ENCODE data around the gene SPX.

DNA sequence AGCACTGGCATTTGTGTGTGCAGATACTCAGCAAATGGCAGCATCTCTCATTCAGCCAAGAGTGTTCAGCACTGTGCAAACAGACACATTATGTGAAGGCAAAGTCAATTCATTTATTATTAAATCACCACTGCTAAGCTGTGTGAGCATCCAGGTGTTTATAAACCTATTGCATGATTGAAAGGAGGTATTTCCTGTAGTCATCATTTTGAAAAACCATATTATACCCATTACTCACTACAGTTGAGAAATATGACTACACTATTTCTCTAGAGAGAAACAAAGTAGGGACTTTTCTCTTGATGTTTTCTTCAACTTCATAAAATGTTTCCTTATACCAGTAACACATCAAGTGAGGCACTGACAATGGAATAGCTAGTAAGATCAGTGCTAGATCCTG is 13.7 kb downstream of the SPX start:
- TF ChIP-seq, protein P1, sequence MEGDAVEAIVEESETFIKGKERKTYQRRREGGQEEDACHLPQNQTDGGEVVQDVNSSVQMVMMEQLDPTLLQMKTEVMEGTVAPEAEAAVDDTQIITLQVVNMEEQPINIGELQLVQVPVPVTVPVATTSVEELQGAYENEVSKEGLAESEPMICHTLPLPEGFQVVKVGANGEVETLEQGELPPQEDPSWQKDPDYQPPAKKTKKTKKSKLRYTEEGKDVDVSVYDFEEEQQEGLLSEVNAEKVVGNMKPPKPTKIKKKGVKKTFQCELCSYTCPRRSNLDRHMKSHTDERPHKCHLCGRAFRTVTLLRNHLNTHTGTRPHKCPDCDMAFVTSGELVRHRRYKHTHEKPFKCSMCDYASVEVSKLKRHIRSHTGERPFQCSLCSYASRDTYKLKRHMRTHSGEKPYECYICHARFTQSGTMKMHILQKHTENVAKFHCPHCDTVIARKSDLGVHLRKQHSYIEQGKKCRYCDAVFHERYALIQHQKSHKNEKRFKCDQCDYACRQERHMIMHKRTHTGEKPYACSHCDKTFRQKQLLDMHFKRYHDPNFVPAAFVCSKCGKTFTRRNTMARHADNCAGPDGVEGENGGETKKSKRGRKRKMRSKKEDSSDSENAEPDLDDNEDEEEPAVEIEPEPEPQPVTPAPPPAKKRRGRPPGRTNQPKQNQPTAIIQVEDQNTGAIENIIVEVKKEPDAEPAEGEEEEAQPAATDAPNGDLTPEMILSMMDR (IDR thresholded peaks at IDR 0.05) = no peak
- TF ChIP-seq POLR2A (IDR thresholded peaks at IDR 0.05) = no peak
